WTC11 (cell line): ENCODE measurements around the gene KCNQ2. TPM values are rescaled to one million over a fixed set of nuclear protein-coding genes. Genes with fewer than 3 reads are reported as not detected.

Source experiments
- ATAC-seq: fragments of 200-7000 bp; cut with Tn5 transposase; 2 replicates; pipeline ENCODE4 v1.10.0; 2021; ENCODE audit warnings: mild to moderate bottlenecking, moderate library complexity
- CTCF ChIA-PET: fragments of 300-600 bp; sonication (Branson Sonifier 250); formaldehyde crosslinking; loops from one replicate; lab custom pipeline; 2021; ENCODE audit warnings: antibody characterized with exemption; lab: Charles Lee
- POLR2A ChIA-PET: fragments of 350-600 bp; sonication (Branson Sonifier 250); formaldehyde crosslinking; loops from one replicate; lab custom pipeline; 2021; ENCODE audit warnings: antibody characterized with exemption; lab: Charles Lee
- DNase-seq: peaks from one replicate; pipeline ENCODE4 v3.0.0; 2021; ENCODE audit warnings: low spot score
- H3K27ac Mint-ChIP-seq: 2 replicates; pipeline ENCODE4 v1.8.0; 2021; ENCODE audit warnings: mixed read lengths
- H3K27me3 Mint-ChIP-seq: 2 replicates; pipeline ENCODE4 v1.8.0; 2021; ENCODE audit warnings: low read depth, mild to moderate bottlenecking, moderate library complexity, mixed read lengths
- H3K36me3 Mint-ChIP-seq: 2 replicates; pipeline ENCODE4 v1.8.0; 2021; ENCODE audit warnings: mixed read lengths
- H3K4me1 Mint-ChIP-seq: 2 replicates; pipeline ENCODE4 v1.8.0; 2022; ENCODE audit warnings: mixed read lengths
- H3K4me3 Mint-ChIP-seq: 2 replicates; pipeline ENCODE4 v1.8.0; 2021; ENCODE audit warnings: mild to moderate bottlenecking, moderate library complexity, mixed read lengths
- H3K9me3 Mint-ChIP-seq: 2 replicates; pipeline ENCODE4 v1.8.0; 2021; ENCODE audit warnings: mixed read lengths
- CREB1 ChIP-seq: sonication (generic); formaldehyde crosslinking; IDR thresholded peaks from 2 replicates; pipeline ENCODE4 v1.8.0; 2023; ENCODE audit warnings: mild to moderate bottlenecking, missing genetic modification reagents
- CREM ChIP-seq: sonication (generic); formaldehyde crosslinking; IDR thresholded peaks from 2 replicates; pipeline ENCODE4 v1.8.1; 2022; ENCODE audit warnings: mild to moderate bottlenecking, missing genetic modification reagents, moderate library complexity
- FOXJ3 ChIP-seq: sonication (generic); formaldehyde crosslinking; IDR thresholded peaks from 2 replicates; pipeline ENCODE4 v1.9.0; 2021; ENCODE audit warnings: missing genetic modification reagents, mild to moderate bottlenecking, borderline replicate concordance
- HMGA2 ChIP-seq: fragments of 250-450 bp; sonication (Bioruptor Pico); IDR thresholded peaks from 2 replicates; pipeline ENCODE4 v1.4.0; 2021; ENCODE audit warnings: mild to moderate bottlenecking, moderate library complexity
- IRF2 ChIP-seq: sonication (generic); formaldehyde crosslinking; IDR thresholded peaks from 2 replicates; pipeline ENCODE4 v1.8.0; 2022; ENCODE audit warnings: low read depth, missing genetic modification reagents, borderline replicate concordance
- MXD4 ChIP-seq: fragments of 250-450 bp; sonication (Bioruptor Pico); IDR thresholded peaks from 2 replicates; pipeline ENCODE4 v1.8.0; 2021; ENCODE audit warnings: mild to moderate bottlenecking, moderate library complexity, borderline replicate concordance
- NFE2L1 ChIP-seq: sonication (generic); formaldehyde crosslinking; IDR thresholded peaks from 2 replicates; pipeline ENCODE4 v1.8.1; 2023; ENCODE audit warnings: missing genetic modification reagents
- NR2C2 ChIP-seq: sonication (generic); formaldehyde crosslinking; IDR thresholded peaks from 2 replicates; pipeline ENCODE4 v1.8.0; 2022; ENCODE audit warnings: mild to moderate bottlenecking, missing genetic modification reagents
- SMAD3 ChIP-seq: sonication (generic); formaldehyde crosslinking; IDR thresholded peaks from 2 replicates; pipeline ENCODE4 v1.8.0; 2022; ENCODE audit warnings: missing genetic modification reagents, mild to moderate bottlenecking, borderline replicate concordance
- SMAD4 ChIP-seq: sonication (generic); formaldehyde crosslinking; IDR thresholded peaks from 2 replicates; pipeline ENCODE4 v1.8.0; 2022; ENCODE audit warnings: mild to moderate bottlenecking, missing genetic modification reagents
- TCF7 ChIP-seq: sonication (generic); formaldehyde crosslinking; IDR thresholded peaks from 2 replicates; pipeline ENCODE4 v1.8.0; 2022; ENCODE audit warnings: mild to moderate bottlenecking, low read depth, missing genetic modification reagents, moderate library complexity
- TP53 ChIP-seq: sonication (generic); formaldehyde crosslinking; IDR thresholded peaks from 2 replicates; pipeline ENCODE4 v1.8.1; 2023; ENCODE audit warnings: mild to moderate bottlenecking, missing genetic modification reagents
- ZBTB21 ChIP-seq: sonication (generic); formaldehyde crosslinking; IDR thresholded peaks from 2 replicates; pipeline ENCODE4 v1.8.1; 2023; ENCODE audit warnings: mild to moderate bottlenecking, missing genetic modification reagents, borderline replicate concordance
- ZBTB43 ChIP-seq: sonication (generic); formaldehyde crosslinking; IDR thresholded peaks from 2 replicates; pipeline ENCODE4 v1.8.1; 2023; ENCODE audit warnings: mild to moderate bottlenecking, missing genetic modification reagents
- ZMAT4 ChIP-seq: fragments of 250-450 bp; sonication (Bioruptor Pico); IDR thresholded peaks from 2 replicates; pipeline ENCODE4 v1.9.0; 2021; ENCODE audit warnings: mild to moderate bottlenecking
- total RNA-seq: library from RNA; stranded (reverse); gene quantifications from 3 replicates; pipeline ENCODE4 v1.2.3, GENCODE V29; 2021
- TF ChIP-seq, protein P1 (sequence below): sonication (generic); formaldehyde crosslinking; IDR thresholded peaks from 2 replicates; pipeline ENCODE4 v1.8.1; 2022; ENCODE audit warnings: low read depth, mild to moderate bottlenecking, moderate library complexity, missing genetic modification reagents, borderline replicate concordance
- TF ChIP-seq, protein P2 (sequence below): fragments of 250-450 bp; sonication (Bioruptor Pico); IDR thresholded peaks from 2 replicates; pipeline ENCODE4 v1.9.0; 2021; ENCODE audit warnings: moderate library complexity, mild to moderate bottlenecking, inconsistent platforms, borderline replicate concordance
- TF ChIP-seq, protein P3 (sequence below): sonication (generic); formaldehyde crosslinking; conservative IDR thresholded peaks from 2 replicates; pipeline ENCODE4 v1.8.1; 2023; ENCODE audit warnings: mild to moderate bottlenecking, low read depth, missing genetic modification reagents, moderate library complexity
- TF ChIP-seq, protein P4 (sequence below): fragments of 250-450 bp; sonication (Bioruptor Pico); IDR thresholded peaks from 2 replicates; pipeline ENCODE4 v2.1.2; 2022; ENCODE audit warnings: mild to moderate bottlenecking, moderate library complexity

The KCNQ2 gene
- total RNA-seq, 1 experiment from 2014 or later, result 99.8 TPM

GRCh38 chr20:63494084-63494419 lies 21.6 kb upstream of the KCNQ2 start:
- no peak overlapping the region for H3K4me3 Mint-ChIP-seq
- ChIA-PET CTCF (interaction anchor here (0.9 to 1.8 kb wide), 2 partner anchors 10 to 27 kb away, joined by 3 to 4 read pairs; partner anchors contain the start of gene PPDPF), POLR2A (no interaction called here)
- peaks cover 7% of the 10 kb centered on the region for H3K4me1 Mint-ChIP-seq
- no peak overlapping the region for H3K27ac Mint-ChIP-seq
- TF ChIP-seq SMAD3 (no peak), ZMAT4 (no peak), CREB1 (CRISPR knock-in tag) (no peak), TCF7 (CRISPR knock-in tag) (no peak), HMGA2 (CRISPR knock-in tag) (no peak), NR2C2 (CRISPR knock-in tag) (no peak), MXD4 (CRISPR knock-in tag) (no peak), SMAD4 (CRISPR knock-in tag) (no peak), FOXJ3 (CRISPR knock-in tag) (no peak)
- TF ChIP-seq, protein P1, sequence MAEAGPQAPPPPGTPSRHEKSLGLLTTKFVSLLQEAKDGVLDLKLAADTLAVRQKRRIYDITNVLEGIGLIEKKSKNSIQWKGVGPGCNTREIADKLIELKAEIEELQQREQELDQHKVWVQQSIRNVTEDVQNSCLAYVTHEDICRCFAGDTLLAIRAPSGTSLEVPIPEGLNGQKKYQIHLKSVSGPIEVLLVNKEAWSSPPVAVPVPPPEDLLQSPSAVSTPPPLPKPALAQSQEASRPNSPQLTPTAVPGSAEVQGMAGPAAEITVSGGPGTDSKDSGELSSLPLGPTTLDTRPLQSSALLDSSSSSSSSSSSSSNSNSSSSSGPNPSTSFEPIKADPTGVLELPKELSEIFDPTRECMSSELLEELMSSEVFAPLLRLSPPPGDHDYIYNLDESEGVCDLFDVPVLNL, result no peak
- TF ChIP-seq, protein P2, sequence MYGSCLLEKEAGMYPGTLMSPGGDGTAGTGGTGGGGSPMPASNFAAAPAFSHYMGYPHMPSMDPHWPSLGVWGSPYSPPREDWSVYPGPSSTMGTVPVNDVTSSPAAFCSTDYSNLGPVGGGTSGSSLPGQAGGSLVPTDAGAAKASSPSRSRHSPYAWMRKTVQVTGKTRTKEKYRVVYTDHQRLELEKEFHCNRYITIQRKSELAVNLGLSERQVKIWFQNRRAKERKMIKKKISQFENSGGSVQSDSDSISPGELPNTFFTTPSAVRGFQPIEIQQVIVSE (CRISPR knock-in tag), result no peak
- TF ChIP-seq, protein P3, sequence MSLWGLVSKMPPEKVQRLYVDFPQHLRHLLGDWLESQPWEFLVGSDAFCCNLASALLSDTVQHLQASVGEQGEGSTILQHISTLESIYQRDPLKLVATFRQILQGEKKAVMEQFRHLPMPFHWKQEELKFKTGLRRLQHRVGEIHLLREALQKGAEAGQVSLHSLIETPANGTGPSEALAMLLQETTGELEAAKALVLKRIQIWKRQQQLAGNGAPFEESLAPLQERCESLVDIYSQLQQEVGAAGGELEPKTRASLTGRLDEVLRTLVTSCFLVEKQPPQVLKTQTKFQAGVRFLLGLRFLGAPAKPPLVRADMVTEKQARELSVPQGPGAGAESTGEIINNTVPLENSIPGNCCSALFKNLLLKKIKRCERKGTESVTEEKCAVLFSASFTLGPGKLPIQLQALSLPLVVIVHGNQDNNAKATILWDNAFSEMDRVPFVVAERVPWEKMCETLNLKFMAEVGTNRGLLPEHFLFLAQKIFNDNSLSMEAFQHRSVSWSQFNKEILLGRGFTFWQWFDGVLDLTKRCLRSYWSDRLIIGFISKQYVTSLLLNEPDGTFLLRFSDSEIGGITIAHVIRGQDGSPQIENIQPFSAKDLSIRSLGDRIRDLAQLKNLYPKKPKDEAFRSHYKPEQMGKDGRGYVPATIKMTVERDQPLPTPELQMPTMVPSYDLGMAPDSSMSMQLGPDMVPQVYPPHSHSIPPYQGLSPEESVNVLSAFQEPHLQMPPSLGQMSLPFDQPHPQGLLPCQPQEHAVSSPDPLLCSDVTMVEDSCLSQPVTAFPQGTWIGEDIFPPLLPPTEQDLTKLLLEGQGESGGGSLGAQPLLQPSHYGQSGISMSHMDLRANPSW (CRISPR knock-in tag), result no peak
- TF ChIP-seq, all 79 proteins: peak for 0
- ATAC-seq (no peak), DNase-seq (no peak)
- peaks cover 41% of the 10 kb centered on the region for H3K27me3 Mint-ChIP-seq
- peaks cover 16% of the 10 kb centered on the region for H3K36me3 Mint-ChIP-seq
- peaks cover 9% of the 10 kb centered on the region for H3K9me3 Mint-ChIP-seq

- no peak for DNase-seq
- peaks cover 16% of the 10 kb centered on the region for H3K36me3 Mint-ChIP-seq
- no peak for TF ChIP-seq IRF2 (CRISPR knock-in tag)
- no peak for TF ChIP-seq ZBTB21 (CRISPR knock-in tag)
- no peak for TF ChIP-seq TP53 (CRISPR knock-in tag)
- no peak for TF ChIP-seq CREM (CRISPR knock-in tag)
- TF ChIP-seq, protein P4, sequence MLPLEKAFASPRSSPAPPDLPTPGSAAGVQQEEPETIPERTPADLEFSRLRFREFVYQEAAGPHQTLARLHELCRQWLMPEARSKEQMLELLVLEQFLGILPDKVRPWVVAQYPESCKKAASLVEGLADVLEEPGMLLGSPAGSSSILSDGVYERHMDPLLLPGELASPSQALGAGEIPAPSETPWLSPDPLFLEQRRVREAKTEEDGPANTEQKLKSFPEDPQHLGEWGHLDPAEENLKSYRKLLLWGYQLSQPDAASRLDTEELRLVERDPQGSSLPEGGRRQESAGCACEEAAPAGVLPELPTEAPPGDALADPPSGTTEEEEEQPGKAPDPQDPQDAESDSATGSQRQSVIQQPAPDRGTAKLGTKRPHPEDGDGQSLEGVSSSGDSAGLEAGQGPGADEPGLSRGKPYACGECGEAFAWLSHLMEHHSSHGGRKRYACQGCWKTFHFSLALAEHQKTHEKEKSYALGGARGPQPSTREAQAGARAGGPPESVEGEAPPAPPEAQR, result no peak
- no peak for TF ChIP-seq MXD4 (CRISPR knock-in tag)
- TF ChIP-seq NFE2L1 (CRISPR knock-in tag), result no peak
- no peak for TF ChIP-seq ZBTB43 (CRISPR knock-in tag)
- H3K27ac Mint-ChIP-seq, result no peak overlapping the region
- peaks cover 9% of the 10 kb centered on the region for H3K9me3 Mint-ChIP-seq
- no peak for ATAC-seq
- ChIA-PET CTCF (interaction anchor here (0.9 to 1.8 kb wide), 2 partner anchors 9 to 27 kb away, joined by 3 to 4 read pairs; partner anchors contain the start of gene PPDPF), POLR2A (no interaction called here)
- no peak overlapping the region for H3K4me3 Mint-ChIP-seq
- H3K27me3 Mint-ChIP-seq, result peaks cover 45% of the 10 kb centered on the region
- peaks cover 7% of the 10 kb centered on the region for H3K4me1 Mint-ChIP-seq
Observed at GRCh38 chr20:63493563-63494020, 21.1 kb upstream of the KCNQ2 start.
